H9 (cell line): ENCODE data around the gene WDR72. TPM values are rescaled to one million over a fixed set of nuclear protein-coding genes. Genes with fewer than 3 reads are reported as not detected.

ENCODE experiments used
- DNase-seq: peaks from one replicate; pipeline ENCODE4 v3.0.0-alpha.2; 2017
- H2AFZ ChIP-seq: one replicate; pipeline ENCODE4 v1.6.1; 2013; ENCODE audit warnings: mild to moderate bottlenecking, low read length, control low read depth, moderate library complexity
- H2AK5ac ChIP-seq: 2 replicates; pipeline ENCODE4 v1.6.1; 2013; ENCODE audit warnings: low read length, control low read depth, mixed read lengths; ENCODE audit not compliant: insufficient read length
- H2BK120ac ChIP-seq: one replicate; pipeline ENCODE4 v1.6.1; 2013; ENCODE audit warnings: low read depth, mild to moderate bottlenecking, low read length, control low read depth, inconsistent platforms; ENCODE audit not compliant: poor library complexity, severe bottlenecking
- H2BK12ac ChIP-seq: 2 replicates; pipeline ENCODE4 v1.6.1; 2013; ENCODE audit warnings: low read length, control low read depth, mixed read lengths, low read depth; ENCODE audit not compliant: insufficient read length
- H2BK15ac ChIP-seq: 2 replicates; pipeline ENCODE4 v1.6.1; 2013; ENCODE audit warnings: low read depth, low read length, control low read depth
- H2BK20ac ChIP-seq: one replicate; pipeline ENCODE4 v1.6.1; 2013; ENCODE audit warnings: low read depth, mild to moderate bottlenecking, low read length, control low read depth, inconsistent platforms; ENCODE audit not compliant: poor library complexity, severe bottlenecking
- H2BK5ac ChIP-seq: 2 replicates; pipeline ENCODE4 v1.6.1; 2013; ENCODE audit warnings: low read length, control low read depth, mixed read lengths; ENCODE audit not compliant: insufficient read length
- H3K14ac ChIP-seq: 2 replicates; pipeline ENCODE4 v1.6.1; 2013; ENCODE audit warnings: low read length, control low read depth; ENCODE audit not compliant: insufficient read depth
- H3K18ac ChIP-seq: 2 replicates; pipeline ENCODE4 v1.6.1; 2013; ENCODE audit warnings: low read depth, mild to moderate bottlenecking, mixed read lengths, low read length, control low read depth; ENCODE audit not compliant: insufficient read length
- H3K23ac ChIP-seq: 2 replicates; pipeline ENCODE4 v1.6.1; 2013; ENCODE audit warnings: low read length, control low read depth, mixed read lengths, low read depth; ENCODE audit not compliant: insufficient read length
- H3K23me2 ChIP-seq: 2 replicates; pipeline ENCODE4 v1.6.1; 2013; ENCODE audit warnings: low read depth, mild to moderate bottlenecking, mixed read lengths, low read length, control low read depth; ENCODE audit not compliant: insufficient read length, poor library complexity, severe bottlenecking
- H3K27ac ChIP-seq: 2 replicates; pipeline ENCODE4 v1.5.1; 2013; ENCODE audit warnings: low read length, control low read depth, mixed read lengths, low read depth; ENCODE audit not compliant: insufficient read length
- H3K27me3 ChIP-seq: 2 replicates; pipeline ENCODE4 v1.6.1; 2013; ENCODE audit warnings: low read length, control low read depth, inconsistent platforms; ENCODE audit not compliant: insufficient read depth
- H3K4ac ChIP-seq: 2 replicates; pipeline ENCODE4 v1.6.1; 2013; ENCODE audit warnings: low read depth, mild to moderate bottlenecking, control low read depth, inconsistent platforms, low read length, moderate library complexity
- H3K4me1 ChIP-seq: 2 replicates; pipeline ENCODE4 v1.6.1; 2013; ENCODE audit warnings: low read length, control low read depth, inconsistent platforms; ENCODE audit not compliant: insufficient read depth
- H3K4me2 ChIP-seq: 2 replicates; pipeline ENCODE4 v1.6.1; 2013; ENCODE audit warnings: low read length, control low read depth, mixed read lengths; ENCODE audit not compliant: insufficient read length, insufficient read depth
- H3K56ac ChIP-seq: 2 replicates; pipeline ENCODE4 v1.6.1; 2013; ENCODE audit warnings: low read depth, mild to moderate bottlenecking, mixed read lengths, low read length, control low read depth; ENCODE audit not compliant: insufficient read length
- H3K79me1 ChIP-seq: 2 replicates; pipeline ENCODE4 v1.6.1; 2013; ENCODE audit warnings: low read depth, mild to moderate bottlenecking, moderate library complexity, low read length, control low read depth, inconsistent platforms; ENCODE audit not compliant: insufficient read depth, poor library complexity, severe bottlenecking
- H3K79me2 ChIP-seq: 2 replicates; pipeline ENCODE4 v1.6.1; 2013; ENCODE audit warnings: low read length, control low read depth, inconsistent platforms; ENCODE audit not compliant: insufficient read depth
- H3K9ac ChIP-seq: 2 replicates; pipeline ENCODE4 v1.6.1; 2013; ENCODE audit warnings: low read length, control low read depth, mixed read lengths; ENCODE audit not compliant: insufficient read length; ENCODE audit errors: extremely low read depth
- H3K9me3 ChIP-seq: one replicate; pipeline ENCODE4 v1.6.1; 2013; ENCODE audit warnings: low read depth, low read length, inconsistent platforms; ENCODE audit not compliant: control insufficient read depth
- H3T11ph ChIP-seq: one replicate; pipeline ENCODE4 v1.6.1; 2013; ENCODE audit warnings: mild to moderate bottlenecking, low read length, control low read depth, inconsistent platforms
- H4K20me1 ChIP-seq: one replicate; pipeline ENCODE4 v1.6.1; 2013; ENCODE audit not compliant: control insufficient read depth, insufficient read length, insufficient read depth
- H4K5ac ChIP-seq: 2 replicates; pipeline ENCODE4 v1.6.1; 2013; ENCODE audit warnings: low read depth, mild to moderate bottlenecking, mixed read lengths, low read length, control low read depth; ENCODE audit not compliant: insufficient read length
- H4K8ac ChIP-seq: replicated peaks from 2 replicates; pipeline ENCODE4 v1.6.1; 2013; ENCODE audit warnings: low read length, control low read depth, mixed read lengths, low read depth; ENCODE audit not compliant: insufficient read length
- H4K91ac ChIP-seq: 2 replicates; pipeline ENCODE4 v1.6.1; 2013; ENCODE audit warnings: low read depth, mild to moderate bottlenecking, moderate library complexity, mixed read lengths, low read length, control low read depth; ENCODE audit not compliant: insufficient read length
- H3K27ac Mint-ChIP-seq, 3 experiments: 2 replicates in 2 of 3; 3 replicates in 1 of 3; pipeline ENCODE4 v1.8.0; 2020 to 2021; ENCODE audit warnings: mixed read lengths in 3 of 3, mild to moderate bottlenecking in 1 of 3, moderate library complexity in 1 of 3
- H3K27me3 Mint-ChIP-seq: 2 replicates; pipeline ENCODE4 v1.8.0; 2021; ENCODE audit warnings: low read depth, mild to moderate bottlenecking, moderate library complexity, mixed read lengths
- H3K36me3 Mint-ChIP-seq, 3 experiments: 2 replicates in 2 of 3; 3 replicates in 1 of 3; pipeline ENCODE4 v1.8.0; 2020 to 2021; ENCODE audit warnings: low read depth in 3 of 3, mixed read lengths in 3 of 3; ENCODE audit not compliant: insufficient read depth in 1 of 3
- H3K4me1 Mint-ChIP-seq, 2 experiments: 2 replicates each; pipeline ENCODE4 v1.8.0; 2020; ENCODE audit warnings: mixed read lengths in 2 of 2
- H3K4me3 Mint-ChIP-seq, 2 experiments: 2 replicates in 1 of 2; 3 replicates in 1 of 2; pipeline ENCODE4 v1.8.0; 2020 to 2021; ENCODE audit warnings: mild to moderate bottlenecking in 2 of 2, mixed read lengths in 2 of 2, moderate library complexity in 1 of 2
- H3K9me3 Mint-ChIP-seq, 2 experiments: 2 replicates in 1 of 2; 3 replicates in 1 of 2; pipeline ENCODE4 v1.8.0; 2020; ENCODE audit warnings: mild to moderate bottlenecking in 2 of 2, mixed read lengths in 2 of 2, moderate library complexity in 1 of 2
- CTCF ChIP-seq: fragments of 200-600 bp; sonication (generic); conservative IDR thresholded peaks from 3 replicates; pipeline ENCODE4 v1.8.0; 2021; ENCODE audit warnings: antibody characterized with exemption, mild to moderate bottlenecking
- WGBS: extraction: QIAGEN DNeasy Blood & Tissue Kit; methylation state at CpG from one replicate; pipeline ENCODE4 v1.1.7; 2013; ENCODE audit warnings: missing lambda C conversion rate, low lambda C conversion rate, mixed read lengths; ENCODE audit not compliant: insufficient read length; ENCODE audit errors: extremely low coverage; 5-methylcytosine and 5-hydroxymethylcytosine counted together
- total RNA-seq: library from RNA; stranded (reverse); gene quantifications from 2 replicates; pipeline ENCODE4 v1.2.1, GENCODE V29; 2021

The WDR72 gene
- total RNA-seq, 1 experiment from 2014 or later: 2.9 TPM

GRCh38 chr15:53469422-53469821 is 290.0 kb downstream of the WDR72 start:
- H3K18ac ChIP-seq: no peak overlapping the region
- no peak overlapping the region for H3K23ac ChIP-seq
- no peak overlapping the region for H3K27ac ChIP-seq
- H3K23me2 ChIP-seq: no peaks in the 10 kb centered on the region
- TF ChIP-seq CTCF: no peak
- H2AK5ac ChIP-seq: no peak overlapping the region
- no peak overlapping the region for H3K4me2 ChIP-seq
- no peak overlapping the region for H3K4me3 Mint-ChIP-seq
- H3K14ac ChIP-seq: no peak overlapping the region
- no peak overlapping the region for H3K4ac ChIP-seq
- no peak overlapping the region for H4K5ac ChIP-seq
- no peak overlapping the region for H3K56ac ChIP-seq
- no peak overlapping the region for H2AFZ ChIP-seq
- no peak overlapping the region for H2BK15ac ChIP-seq
- H3K9me3 Mint-ChIP-seq: no peaks in the 10 kb centered on the region
- H2BK12ac ChIP-seq: no peak overlapping the region
- WGBS: no CpG with 5 or more reads among the region's 2 CpGs
- no peaks in the 10 kb centered on the region for H3K4me1 ChIP-seq
- no peaks in the 10 kb centered on the region for H4K20me1 ChIP-seq
- H3K36me3 Mint-ChIP-seq: no peaks in the 10 kb centered on the region
- H3K79me2 ChIP-seq: no peaks in the 10 kb centered on the region
- H3K27ac Mint-ChIP-seq: no peak overlapping the region
- H3K9ac ChIP-seq: no peak overlapping the region
- H2BK5ac ChIP-seq: no peak overlapping the region
- H3K9me3 ChIP-seq: no peaks in the 10 kb centered on the region
- no peak overlapping the region for H2BK20ac ChIP-seq
- peaks cover 0 to 3% of the 10 kb centered on the region in 2 experiments; a peak in 1 of 4 replicates for H3K4me1 Mint-ChIP-seq
- H3K27me3 ChIP-seq: no peaks in the 10 kb centered on the region
- no peak overlapping the region for H3T11ph ChIP-seq
- DNase-seq: no peak
- no peaks in the 10 kb centered on the region for H3K79me1 ChIP-seq
- H4K8ac ChIP-seq: no peak overlapping the region
- no peak overlapping the region for H4K91ac ChIP-seq
- no peak overlapping the region for H2BK120ac ChIP-seq
- H3K27me3 Mint-ChIP-seq: no peaks in the 10 kb centered on the region

Other genes with a start within 250 kb of the WDR72 start
- gene UNC13C, start 218.8 kb upstream of the WDR72 start, total RNA-seq: 0.02 TPM in 1 of 2 replicates, not detected in the other